Astrocyte (in vitro differentiated cells and primary cell): ENCODE results near the gene AADAT.

ENCODE experiments used
- CTCF ChIP-seq: IDR thresholded peaks from 2 replicates; pipeline ENCODE4 v1.5.1; 2011; ENCODE audit warnings: low read depth, mild to moderate bottlenecking, inconsistent platforms, low read length, moderate library complexity; ENCODE audit not compliant: insufficient read depth
- EZH2 ChIP-seq: IDR thresholded peaks from 2 replicates; pipeline ENCODE4 v1.6.1; 2012; ENCODE audit warnings: mild to moderate bottlenecking, low read length, inconsistent platforms; ENCODE audit not compliant: insufficient read depth

DNA sequence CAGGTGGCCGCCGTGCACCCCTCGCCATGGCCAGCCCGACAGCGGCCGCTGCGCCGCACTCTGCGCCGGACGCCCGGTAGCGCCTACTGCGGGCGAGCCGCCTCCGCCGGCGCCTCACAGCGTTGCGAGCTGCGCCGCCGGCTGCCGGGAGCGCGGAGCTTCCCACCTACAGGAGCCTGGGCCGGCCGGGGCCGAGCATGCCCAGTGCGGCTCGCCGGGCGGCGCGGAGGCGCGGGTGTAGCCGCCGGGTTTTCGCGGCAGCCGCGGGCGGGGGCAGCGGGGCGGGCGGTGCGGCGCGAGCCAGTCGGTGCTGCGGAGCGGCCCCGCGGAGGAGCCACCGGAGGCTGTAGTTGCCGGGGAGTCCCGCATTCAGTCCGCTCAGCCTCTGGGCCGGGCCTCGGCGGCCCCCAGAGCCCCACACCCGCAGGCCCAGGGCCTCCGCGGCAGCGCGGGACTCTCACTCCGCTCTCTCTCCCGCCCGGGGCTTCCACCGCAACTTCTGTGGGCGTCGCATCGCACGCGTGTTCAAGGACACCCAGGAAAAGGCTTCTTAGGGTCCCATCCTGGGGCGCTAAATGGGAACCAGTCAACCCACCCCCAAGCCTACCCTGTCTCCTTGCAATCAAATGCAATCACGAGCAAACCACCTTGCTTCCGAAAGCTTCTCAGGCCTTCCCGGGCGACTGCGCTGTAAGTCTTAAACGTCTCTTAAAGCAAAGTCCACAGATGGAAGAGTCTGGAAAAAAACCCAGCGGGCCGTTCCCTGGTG lies 63.3 kb downstream of the AADAT start, which contains the start of gene MFAP3L:
- TF ChIP-seq CTCF (no peak), EZH2 (no peak)
